ENCODE data around the gene ST3GAL3.

ST3GAL3 gene

DNA sequence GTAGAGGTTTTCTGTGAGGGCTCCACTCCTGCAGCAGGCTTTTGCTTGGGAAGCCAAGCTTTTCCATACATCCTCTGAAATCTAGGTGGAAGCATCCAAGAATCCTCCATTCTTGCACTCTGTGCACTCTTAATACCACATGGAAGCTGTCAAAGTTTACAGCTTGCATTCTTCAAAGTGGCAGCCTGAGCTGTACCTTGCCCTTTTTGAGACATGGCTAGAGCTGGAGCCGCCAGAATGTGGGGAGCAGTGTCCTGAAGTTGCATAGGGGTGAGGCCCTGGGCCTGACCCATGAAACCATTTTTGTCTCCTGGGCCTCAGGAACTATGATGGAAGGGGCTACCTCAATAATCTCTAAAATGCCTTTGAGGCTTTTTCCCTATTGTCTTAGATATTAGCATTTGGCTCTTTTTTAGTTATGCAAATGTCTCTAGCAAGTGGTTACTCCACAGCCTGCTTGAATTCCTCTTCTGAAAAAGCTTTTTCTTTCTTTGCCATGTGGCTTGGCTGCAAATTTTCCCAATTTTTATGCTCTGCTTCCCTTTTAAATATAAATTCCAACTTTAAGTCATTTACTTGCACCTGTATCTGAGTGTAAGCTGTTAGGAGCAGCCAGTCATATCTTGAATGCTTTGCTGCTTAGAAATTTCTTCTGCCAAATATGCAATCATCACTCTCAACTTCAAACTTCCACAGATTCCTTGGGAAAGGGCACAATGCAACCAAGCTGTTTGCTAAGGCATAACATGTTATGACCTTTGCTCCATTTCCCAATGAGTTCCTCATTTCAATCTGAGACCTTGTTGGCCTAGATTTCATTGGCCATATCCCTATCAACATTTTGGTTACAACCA lies 134.2 kb downstream of the ST3GAL3 start:
- H3K27me3 ChIP-seq (ENCODE audit: insufficient read depth, insufficient read length): no peaks in the 10 kb centered on the region
- peak overlapping the region; percentile 27 for H3K9ac ChIP-seq (ENCODE audit: insufficient read length, low read depth)
- H3K36me3 ChIP-seq (ENCODE audit: insufficient read depth, insufficient read length, low read length): peaks cover 8% of the 10 kb centered on the region
- peaks cover 12% of the 10 kb centered on the region; the same call in 1 of the 2 replicates for H3K9me3 ChIP-seq (ENCODE audit: insufficient read depth, low read length)
- H3K4me3 ChIP-seq (ENCODE audit: insufficient read length, low read depth): no peak overlapping the region
- no peak for TF ChIP-seq SUZ12 (IDR thresholded peaks at IDR 0.05; ENCODE audit: extremely low read depth, insufficient read depth, insufficient read length)
- TF ChIP-seq YY1 (IDR thresholded peaks at IDR 0.05; ENCODE audit: insufficient read depth, insufficient read length): no peak
- no peak for TF ChIP-seq ZNF274 (IDR thresholded peaks at IDR 0.05; ENCODE audit: low read depth, low read length)
- peaks cover 7% of the 10 kb centered on the region for H3K4me1 ChIP-seq (ENCODE audit: insufficient read depth, insufficient read length)
- DNase-seq (ENCODE audit: low read depth, low spot score): peak; percentile 73

DNA sequence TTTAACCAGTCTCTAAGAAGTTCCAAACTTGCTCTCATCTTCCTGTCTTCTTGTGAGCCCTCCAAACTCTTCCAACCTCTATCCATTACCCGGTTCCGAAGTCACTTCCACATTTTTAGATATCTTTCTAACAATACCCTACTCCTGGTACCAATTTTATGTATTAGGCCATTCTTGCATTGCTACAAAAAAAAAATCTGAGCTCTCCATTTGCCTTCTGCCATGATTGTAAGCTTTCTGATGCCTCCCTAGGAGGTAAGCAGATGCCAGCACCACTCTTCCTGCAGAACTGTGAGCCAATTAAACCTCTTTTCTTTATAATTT lies 134.8 kb downstream of the ST3GAL3 start:
- Histone ChIP-seq H3K27me3 (ENCODE audit: insufficient read depth, insufficient read length) (no peaks in the 10 kb centered on the region), H3K4me3 (ENCODE audit: insufficient read length, low read depth) (no peak overlapping the region), H3K36me3 (ENCODE audit: insufficient read depth, insufficient read length, low read length) (peaks cover 8% of the 10 kb centered on the region), H3K9me3 (ENCODE audit: insufficient read depth, low read length) (peaks cover 12% of the 10 kb centered on the region; the same call in 1 of the 2 replicates), H3K4me1 (ENCODE audit: insufficient read depth, insufficient read length) (peaks cover 6% of the 10 kb centered on the region), H3K9ac (ENCODE audit: insufficient read length, low read depth) (no peak overlapping the region)
- TF ChIP-seq YY1 (IDR thresholded peaks at IDR 0.05; ENCODE audit: insufficient read depth, insufficient read length): no peak
- TF ChIP-seq ZNF274 (IDR thresholded peaks at IDR 0.05; ENCODE audit: low read depth, low read length): no peak
- TF ChIP-seq SUZ12 (IDR thresholded peaks at IDR 0.05; ENCODE audit: extremely low read depth, insufficient read depth, insufficient read length): no peak
- DNase-seq (ENCODE audit: low read depth, low spot score): no peak

DNA sequence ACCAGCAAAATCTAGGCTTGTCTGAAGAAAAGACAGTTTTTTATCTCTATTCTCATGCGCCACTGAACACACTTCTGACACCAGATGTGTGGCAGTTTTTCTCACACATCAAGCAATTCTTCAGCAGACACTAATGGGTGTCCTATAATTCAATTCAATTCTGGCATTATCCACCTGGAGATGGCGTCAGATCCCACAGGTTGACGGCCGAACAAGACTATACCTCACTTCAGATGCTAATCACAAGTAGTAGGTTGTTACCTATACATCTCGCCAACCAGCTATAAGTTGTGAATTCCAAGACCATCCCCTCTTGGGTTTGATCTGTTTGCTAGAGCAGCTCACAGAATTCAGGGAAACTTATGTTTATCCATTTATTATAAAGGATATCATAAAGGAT lies 136.3 kb downstream of the ST3GAL3 start:
- Histone ChIP-seq H3K9me3 (ENCODE audit: insufficient read depth, low read length) (peaks cover 12% of the 10 kb centered on the region; the same call in 1 of the 2 replicates), H3K36me3 (ENCODE audit: insufficient read depth, insufficient read length, low read length) (peaks cover 3% of the 10 kb centered on the region), H3K4me1 (ENCODE audit: insufficient read depth, insufficient read length) (peaks cover 6% of the 10 kb centered on the region), H3K4me3 (ENCODE audit: insufficient read length, low read depth) (no peak overlapping the region), H3K9ac (ENCODE audit: insufficient read length, low read depth) (no peak overlapping the region), H3K27me3 (ENCODE audit: insufficient read depth, insufficient read length) (no peaks in the 10 kb centered on the region)
- TF ChIP-seq SUZ12 (IDR thresholded peaks at IDR 0.05; ENCODE audit: extremely low read depth, insufficient read depth, insufficient read length) (no peak), ZNF274 (IDR thresholded peaks at IDR 0.05; ENCODE audit: low read depth, low read length) (no peak), YY1 (IDR thresholded peaks at IDR 0.05; ENCODE audit: insufficient read depth, insufficient read length) (no peak)
- DNase-seq (ENCODE audit: low read depth, low spot score): no peak

DNA sequence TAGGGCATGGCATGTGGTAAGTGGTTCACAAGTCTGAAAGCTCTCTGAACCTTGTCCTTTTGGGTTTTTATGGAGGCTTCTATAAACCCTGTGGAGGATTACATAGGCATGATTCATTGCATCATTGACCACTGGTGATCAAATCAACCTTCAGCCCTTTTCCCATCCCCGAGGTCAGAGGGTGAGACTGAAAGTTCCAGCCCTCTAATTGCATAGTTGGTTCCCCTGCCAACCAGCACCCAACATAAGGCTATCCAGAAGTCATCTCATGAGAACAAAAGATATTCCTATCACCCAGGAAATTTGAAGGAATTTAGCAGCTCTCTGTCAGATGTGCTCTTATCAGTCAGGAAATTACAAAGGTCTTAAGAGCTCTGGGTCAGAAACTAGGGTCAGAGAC lies 136.8 kb downstream of the ST3GAL3 start:
- H3K4me1 ChIP-seq (ENCODE audit: insufficient read depth, insufficient read length): peaks cover 6% of the 10 kb centered on the region
- peaks cover 3% of the 10 kb centered on the region for H3K36me3 ChIP-seq (ENCODE audit: insufficient read depth, insufficient read length, low read length)
- no peak overlapping the region for H3K9ac ChIP-seq (ENCODE audit: insufficient read length, low read depth)
- H3K9me3 ChIP-seq (ENCODE audit: insufficient read depth, low read length): peaks cover 12% of the 10 kb centered on the region; the same call in 1 of the 2 replicates
- H3K4me3 ChIP-seq (ENCODE audit: insufficient read length, low read depth): no peak overlapping the region
- TF ChIP-seq YY1 (IDR thresholded peaks at IDR 0.05; ENCODE audit: insufficient read depth, insufficient read length): no peak
- no peak for TF ChIP-seq ZNF274 (IDR thresholded peaks at IDR 0.05; ENCODE audit: low read depth, low read length)
- TF ChIP-seq SUZ12 (IDR thresholded peaks at IDR 0.05; ENCODE audit: extremely low read depth, insufficient read depth, insufficient read length): no peak
- no peaks in the 10 kb centered on the region for H3K27me3 ChIP-seq (ENCODE audit: insufficient read depth, insufficient read length)
- DNase-seq (ENCODE audit: low read depth, low spot score): no peak

DNA sequence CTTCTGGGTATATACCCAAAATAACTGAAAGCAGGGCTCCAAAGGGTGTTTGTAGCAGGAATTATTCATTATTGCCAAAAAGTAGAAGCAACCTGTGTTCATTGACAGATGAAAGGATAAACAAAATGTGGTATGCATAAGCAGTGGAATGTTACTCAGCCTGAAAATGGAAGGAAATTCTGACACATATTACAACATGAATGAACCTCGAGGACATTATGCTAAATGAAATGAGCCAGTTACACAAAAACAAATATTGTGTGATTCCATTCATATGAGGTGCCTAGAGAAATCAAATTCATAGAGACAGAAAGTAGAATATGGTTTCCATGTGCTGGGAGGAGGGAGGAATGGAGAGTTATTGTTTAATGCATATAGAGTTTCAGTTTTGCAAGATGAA lies 140.0 kb downstream of the ST3GAL3 start:
- Histone ChIP-seq H3K27me3 (ENCODE audit: insufficient read depth, insufficient read length) (no peaks in the 10 kb centered on the region), H3K4me1 (ENCODE audit: insufficient read depth, insufficient read length) (no peaks in the 10 kb centered on the region), H3K9ac (ENCODE audit: insufficient read length, low read depth) (no peak overlapping the region), H3K9me3 (ENCODE audit: insufficient read depth, low read length) (peaks cover 12% of the 10 kb centered on the region; the same call in 1 of the 2 replicates), H3K4me3 (ENCODE audit: insufficient read length, low read depth) (no peak overlapping the region), H3K36me3 (ENCODE audit: insufficient read depth, insufficient read length, low read length) (peaks cover 3% of the 10 kb centered on the region)
- TF ChIP-seq ZNF274 (IDR thresholded peaks at IDR 0.05; ENCODE audit: low read depth, low read length) (no peak), YY1 (IDR thresholded peaks at IDR 0.05; ENCODE audit: insufficient read depth, insufficient read length) (no peak), SUZ12 (IDR thresholded peaks at IDR 0.05; ENCODE audit: extremely low read depth, insufficient read depth, insufficient read length) (no peak)
- no peak for DNase-seq (ENCODE audit: low read depth, low spot score)

DNA sequence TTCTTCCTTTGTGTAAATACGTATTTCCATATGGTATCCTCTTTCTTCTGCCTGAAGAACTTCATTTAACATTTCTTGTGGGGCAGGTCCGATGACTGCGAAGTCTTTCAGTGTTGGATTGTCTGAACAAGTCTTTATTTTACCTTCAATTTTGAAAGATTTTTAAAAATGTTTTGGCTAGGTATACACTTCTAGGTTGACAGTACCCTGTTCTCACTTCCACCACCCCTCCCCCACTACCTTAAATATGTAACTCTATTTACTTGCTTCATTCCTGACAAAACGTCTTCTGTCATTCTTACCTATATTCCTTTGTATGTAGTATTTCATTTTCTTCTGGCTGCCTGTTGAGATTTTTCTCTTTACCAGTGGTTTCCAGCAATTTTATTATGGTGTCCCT lies 140.5 kb downstream of the ST3GAL3 start:
- TF ChIP-seq SUZ12 (IDR thresholded peaks at IDR 0.05; ENCODE audit: extremely low read depth, insufficient read depth, insufficient read length): no peak
- Histone ChIP-seq H3K4me3 (ENCODE audit: insufficient read length, low read depth) (no peak overlapping the region), H3K9me3 (ENCODE audit: insufficient read depth, low read length) (peaks cover 8% of the 10 kb centered on the region; the same call in 1 of the 2 replicates), H3K36me3 (ENCODE audit: insufficient read depth, insufficient read length, low read length) (peaks cover 3% of the 10 kb centered on the region), H3K27me3 (ENCODE audit: insufficient read depth, insufficient read length) (no peaks in the 10 kb centered on the region), H3K4me1 (ENCODE audit: insufficient read depth, insufficient read length) (no peaks in the 10 kb centered on the region), H3K9ac (ENCODE audit: insufficient read length, low read depth) (no peak overlapping the region)
- no peak for DNase-seq (ENCODE audit: low read depth, low spot score)

DNA sequence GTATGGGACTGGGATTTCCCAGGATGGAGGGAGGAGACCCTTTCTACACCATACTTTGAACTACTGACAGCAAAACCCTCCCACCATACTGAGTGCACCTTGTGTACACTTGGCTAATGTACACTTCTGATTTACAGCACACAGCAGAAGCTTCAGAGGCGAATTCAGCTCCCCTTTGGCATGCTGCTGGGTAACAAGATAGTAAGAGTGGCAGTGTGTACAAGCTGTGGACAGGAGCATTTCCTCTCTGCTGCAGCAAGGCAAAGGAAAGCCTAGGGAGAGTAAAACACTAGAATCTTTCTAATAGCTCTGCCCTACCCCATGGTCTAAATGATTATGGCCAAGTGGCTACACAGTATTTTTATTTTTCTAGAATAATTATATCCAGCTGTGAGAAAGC lies 142.3 kb downstream of the ST3GAL3 start:
- no peak overlapping the region for H3K4me3 ChIP-seq (ENCODE audit: insufficient read length, low read depth)
- H3K9ac ChIP-seq (ENCODE audit: insufficient read length, low read depth): no peak overlapping the region
- DNase-seq (ENCODE audit: low read depth, low spot score): no peak
- no peak for TF ChIP-seq YY1 (IDR thresholded peaks at IDR 0.05; ENCODE audit: insufficient read depth, insufficient read length)
- TF ChIP-seq ZNF274 (IDR thresholded peaks at IDR 0.05; ENCODE audit: low read depth, low read length): no peak
- TF ChIP-seq SUZ12 (IDR thresholded peaks at IDR 0.05; ENCODE audit: extremely low read depth, insufficient read depth, insufficient read length): no peak
- no peaks in the 10 kb centered on the region for H3K9me3 ChIP-seq (ENCODE audit: insufficient read depth, low read length)
- H3K36me3 ChIP-seq (ENCODE audit: insufficient read depth, insufficient read length, low read length): no peaks in the 10 kb centered on the region
- no peaks in the 10 kb centered on the region for H3K27me3 ChIP-seq (ENCODE audit: insufficient read depth, insufficient read length)
- H3K4me1 ChIP-seq (ENCODE audit: insufficient read depth, insufficient read length): no peaks in the 10 kb centered on the region

All from NT2/D1 (cell line).